HepG2 (cell line): ENCODE measurements around the gene CHN1. TPM values are rescaled to one million over a fixed set of nuclear protein-coding genes. Genes with fewer than 3 reads are reported as not detected.

Source experiments
- ATAC-seq: fragments of 200-7000 bp; cut with Tn5 transposase; 3 replicates; pipeline ENCODE4 v1.9.1; 2020; ENCODE audit warnings: mild to moderate bottlenecking, moderate library complexity
- BruUV-seq: library from RNA; stranded (reverse); fragments of 400-500 nt; replicated peaks from 2 replicates; lab custom pipeline; 2021; lab: Mats Ljungman, UMichigan
- CTCF ChIA-PET: fragments of 300-600 bp; formaldehyde crosslinking; extraction: SDS; loops from one replicate; lab custom pipeline; 2021; ENCODE audit warnings: low total read pairs, inconsistent platforms, low intra/inter-chr PET ratio; lab: Yijun Ruan, JAX
- POLR2A ChIA-PET: fragments of 350-600 bp; sonication (Branson Sonifier 250); formaldehyde crosslinking; loops from one replicate; lab custom pipeline; 2020; ENCODE audit warnings: antibody characterized with exemption, inconsistent platforms; lab: Yijun Ruan, JAX
- DNase-seq: peaks from one replicate; pipeline ENCODE4 v3.0.0-alpha.2; 2015; ENCODE audit warnings: low spot score
- FAIRE-seq: peaks from 3 replicates; lab custom pipeline; 2011; peaks lifted over from hg19 to GRCh38; lab: Jason Lieb, UNC
- H2AFZ ChIP-seq: one replicate; pipeline ENCODE4 v1.6.1; 2011; ENCODE audit warnings: low read length, inconsistent platforms
- H3K27ac ChIP-seq: fragments of 300-600 bp; 3 replicates; pipeline ENCODE4 v1.8.0; 2011; ENCODE audit warnings: mixed run types, mild to moderate bottlenecking, mixed read lengths, low read length, inconsistent platforms; ENCODE audit not compliant: insufficient read depth; ENCODE audit errors: extremely low read length
- H3K27me3 ChIP-seq, 2 experiments: fragments of 200-600 bp in 1 of 2; 2 replicates in 1 of 2; 3 replicates in 1 of 2; pipeline versions ENCODE4 v1.6.0 to v1.8.0; 2011; ENCODE audit warnings: low read length in 2 of 2, mild to moderate bottlenecking in 2 of 2, moderate library complexity in 2 of 2, inconsistent platforms in 1 of 2; ENCODE audit not compliant: insufficient read depth in 2 of 2, control insufficient read depth in 1 of 2
- H3K36me3 ChIP-seq, 2 experiments: fragments of 200-600 bp in 1 of 2; replicated peaks in 1 of 2; 2 replicates in 1 of 2; 3 replicates in 1 of 2; pipeline versions ENCODE4 v1.5.1 to v1.8.0; 2011; ENCODE audit warnings: low read length in 2 of 2, inconsistent platforms in 1 of 2; ENCODE audit not compliant: insufficient read depth in 2 of 2, control insufficient read depth in 1 of 2
- H3K4me1 ChIP-seq: 2 replicates; pipeline ENCODE4 v1.5.1; 2012; ENCODE audit warnings: low read length, inconsistent platforms; ENCODE audit not compliant: insufficient read depth
- H3K4me2 ChIP-seq: 2 replicates; pipeline ENCODE4 v1.6.0; 2011; ENCODE audit warnings: low read depth, low read length, inconsistent platforms
- H3K4me3 ChIP-seq, 3 experiments: fragments of 200-600 bp in 1 of 3; sonication (generic), shearing (Covaris generic) in 1 of 3; replicated peaks in 1 of 3; 2 replicates each; pipeline ENCODE4 v1.5.1; 2011 to 2016; ENCODE audit warnings: low read length in 3 of 3, inconsistent platforms in 2 of 3, low read depth in 2 of 3, mild to moderate bottlenecking in 2 of 3, control low read depth in 1 of 3, mixed read lengths in 1 of 3; ENCODE audit not compliant: insufficient read depth in 1 of 3
- H3K79me2 ChIP-seq: one replicate; pipeline ENCODE4 v1.6.1; 2011; ENCODE audit warnings: low read length, inconsistent platforms; ENCODE audit not compliant: insufficient read depth
- H3K9ac ChIP-seq: 2 replicates; pipeline ENCODE4 v1.6.0; 2011; ENCODE audit warnings: mild to moderate bottlenecking, low read depth, low read length, inconsistent platforms; ENCODE audit not compliant: insufficient read depth
- H3K9me3 ChIP-seq: 2 replicates; pipeline ENCODE4 v1.5.1; 2012; ENCODE audit warnings: mild to moderate bottlenecking, low read length
- H4K20me1 ChIP-seq: 2 replicates; pipeline ENCODE4 v1.6.0; 2011; ENCODE audit warnings: inconsistent platforms, mild to moderate bottlenecking, low read length, moderate library complexity; ENCODE audit not compliant: insufficient read depth
- ARNTL ChIP-seq: sonication (generic); formaldehyde crosslinking; IDR thresholded peaks from 2 replicates; pipeline ENCODE4 v1.4.0; 2020; ENCODE audit warnings: mild to moderate bottlenecking, missing genetic modification reagents
- ATF6 ChIP-seq: sonication (generic); formaldehyde crosslinking; conservative IDR thresholded peaks from 2 replicates; pipeline ENCODE4 v1.4.0; 2020; ENCODE audit warnings: missing genetic modification reagents
- DZIP1 ChIP-seq: sonication (generic); formaldehyde crosslinking; IDR thresholded peaks from 2 replicates; pipeline ENCODE4 v1.5.0; 2020; ENCODE audit warnings: mild to moderate bottlenecking, missing genetic modification reagents
- FOXC1 ChIP-seq: sonication (generic); formaldehyde crosslinking; IDR thresholded peaks from 2 replicates; pipeline ENCODE4 v1.8.0; 2022; ENCODE audit warnings: mild to moderate bottlenecking, missing genetic modification reagents, borderline replicate concordance
- KMT2A ChIP-seq: sonication (generic); formaldehyde crosslinking; IDR thresholded peaks from 2 replicates; pipeline ENCODE4 v1.4.0; 2020; ENCODE audit warnings: missing genetic modification reagents
- MAFK ChIP-seq, 2 experiments: IDR thresholded peaks in 1 of 2; conservative IDR thresholded peaks in 1 of 2; 2 replicates each; pipeline ENCODE4 v1.6.1; 2011; ENCODE audit warnings: improper control_type of control experiment in 2 of 2, low read length in 2 of 2
- MEF2D ChIP-seq: sonication (generic); formaldehyde crosslinking; IDR thresholded peaks from 2 replicates; pipeline ENCODE4 v1.5.1; 2020; ENCODE audit warnings: mild to moderate bottlenecking, missing genetic modification reagents
- NCOR1 ChIP-seq: fragments of 200-600 bp; sonication (generic); IDR thresholded peaks from 2 replicates; pipeline ENCODE4 v1.7.0; 2017; ENCODE audit warnings: antibody characterized with exemption, low read length, borderline replicate concordance
- NFKB2 ChIP-seq: sonication (generic); formaldehyde crosslinking; IDR thresholded peaks from 2 replicates; pipeline ENCODE4 v1.4.0; 2020; ENCODE audit warnings: missing genetic modification reagents, borderline replicate concordance
- NR2C2 ChIP-seq: sonication (generic); formaldehyde crosslinking; IDR thresholded peaks from 2 replicates; pipeline ENCODE4 v1.4.0; 2020; ENCODE audit warnings: missing genetic modification reagents, mild to moderate bottlenecking, moderate library complexity, borderline replicate concordance
- REXO4 ChIP-seq: sonication (generic); formaldehyde crosslinking; IDR thresholded peaks from 2 replicates; pipeline ENCODE4 v1.8.0; 2022; ENCODE audit warnings: missing genetic modification reagents, mild to moderate bottlenecking, borderline replicate concordance
- SOX13 ChIP-seq, 3 experiments: fragments of 450-650 bp in 1 of 3; sonication (generic) in 1 of 3; formaldehyde crosslinking in 1 of 3; IDR thresholded peaks in 2 of 3; conservative IDR thresholded peaks in 1 of 3; 2 replicates each; pipeline versions ENCODE4 v1.5.0 to v1.6.1; 2016 to 2020; ENCODE audit warnings: antibody characterized with exemption in 1 of 3, mild to moderate bottlenecking in 1 of 3, missing compliant biosample characterization in 1 of 3, missing genetic modification reagents in 1 of 3, moderate library complexity in 1 of 3
- SPEN ChIP-seq: sonication (generic); formaldehyde crosslinking; IDR thresholded peaks from 2 replicates; pipeline ENCODE4 v1.5.1; 2020; ENCODE audit warnings: low read depth, mild to moderate bottlenecking, missing genetic modification reagents
- ZMAT3 ChIP-seq: sonication (generic); formaldehyde crosslinking; conservative IDR thresholded peaks from 2 replicates; pipeline ENCODE4 v1.7.0; 2021; ENCODE audit warnings: missing genetic modification reagents
- ZNF124 ChIP-seq: sonication (generic); formaldehyde crosslinking; IDR thresholded peaks from 2 replicates; pipeline ENCODE4 v1.4.0; 2020; ENCODE audit warnings: missing genetic modification reagents
- ZNF644 ChIP-seq: IDR thresholded peaks from 2 replicates; pipeline ENCODE4 v1.6.1; 2016; ENCODE audit warnings: low read depth
- ZZZ3 ChIP-seq: sonication (generic); formaldehyde crosslinking; IDR thresholded peaks from 2 replicates; pipeline ENCODE4 v1.4.0; 2020; ENCODE audit warnings: missing genetic modification reagents, mild to moderate bottlenecking, borderline replicate concordance
- WGBS: methylation state at CpG from one replicate; pipeline ENCODE4 v1.1.6; 2017; ENCODE audit warnings: low lambda C conversion rate; 5-methylcytosine and 5-hydroxymethylcytosine counted together
- in situ Hi-C: cut with HindIII; loops from 2 replicates; pipeline ENCODE4 v1.10.0; 2017; ENCODE audit warnings: low pct_unique_long_range_greater_than_20kb; ENCODE audit not compliant: extremely low pct_ligation_motif_present
- intact Hi-C: fragments of 100-400 bp; cut with micrococcal nuclease; formaldehyde crosslinking; loops from one replicate; pipeline ENCODE4 v1.10.0; 2022; ENCODE audit not compliant: unreplicated experiment
- polyA plus RNA-seq, 8 experiments: library from polyadenylated mRNA; depleted of rRNA in 3 of 8; stranded (reverse) in 7 of 8; unstranded in 1 of 8; fragments of >200 nt; fragmentation: Illumina TruSeq in 4 of 8; extraction: Trizol in 4 of 8; gene quantifications; 2 replicates each; pipeline versions ENCODE4 v1.2.1 to v1.2.3, GENCODE V29; 2011 to 2016; ENCODE audit warnings: low read depth in 4 of 8, missing spikeins in 1 of 8, mixed read lengths in 1 of 8; ENCODE audit not compliant: insufficient read depth in 1 of 8
- total RNA-seq, 5 experiments: library from RNA; depleted of rRNA; stranded (reverse); fragments of >200 nt; fragmentation: Illumina TruSeq; extraction: Trizol; gene quantifications; 2 replicates each; pipeline ENCODE4 v1.2.3, GENCODE V29; 2016; ENCODE audit warnings: low read depth in 1 of 5

The CHN1 gene
- total and polyA plus RNA-seq, 2 of the 13 experiments (the other 11 are each of a cell fraction or from before 2014, with no cell fraction given), result 2.8 to 3.5 TPM

GRCh38 chr2:174969091-174969734, 36.0 kb downstream of the CHN1 start:
- H2AFZ ChIP-seq, result no peak overlapping the region
- DNase-seq (no peak), FAIRE-seq (no peak), ATAC-seq (no peak)
- H4K20me1 ChIP-seq, result no peaks in the 10 kb centered on the region
- BruUV-seq, result no TSS peak
- H3K79me2 ChIP-seq, result no peaks in the 10 kb centered on the region
- H3K9ac ChIP-seq, result no peak overlapping the region
- 39% methylated on average over 6 of the region's 6 CpGs for whole genome bisulfite sequencing
- H3K4me3 ChIP-seq, result no peak overlapping the region
- intact Hi-C loops (no loop called here), in situ Hi-C loops (no loop called here)
- H3K27ac ChIP-seq, result no peak overlapping the region
- H3K27me3 ChIP-seq, result peaks cover 0 to 7% of the 10 kb centered on the region in 2 experiments; a peak in 1 of 5 replicates
- TF ChIP-seq ZZZ3 (no peak), DZIP1 (CRISPR knock-in tag) (no peak), FOXC1 (no peak), MEF2D (CRISPR knock-in tag) (no peak), REXO4 (CRISPR knock-in tag) (no peak), ZNF644 (CRISPR knock-in tag) (no peak), ZNF124 (CRISPR knock-in tag) (no peak), NCOR1 (no peak), ZMAT3 (no peak), MAFK (conservative IDR thresholded peaks at IDR 0.05 in 1 of 2, IDR thresholded peaks at IDR 0.05 in 1 of 2; ENCODE audit: low read length in 2 of 2) (no peak), NR2C2 (CRISPR knock-in tag) (no peak), SOX13 (IDR thresholded peaks at IDR 0.05) (no peak), SOX13 (CRISPR knock-in tag; conservative IDR thresholded peaks at IDR 0.05 in 1 of 2, IDR thresholded peaks at IDR 0.05 in 1 of 2) (no peak), SPEN (CRISPR knock-in tag) (no peak), KMT2A (CRISPR knock-in tag) (no peak), NFKB2 (CRISPR knock-in tag) (no peak), ATF6 (CRISPR knock-in tag) (no peak), ARNTL (CRISPR knock-in tag) (no peak)
- no peaks in the 10 kb centered on the region for H3K36me3 ChIP-seq
- no peaks in the 10 kb centered on the region for H3K4me1 ChIP-seq
- ChIA-PET POLR2A (no interaction called here), CTCF (no interaction called here)
- H3K4me2 ChIP-seq, result no peak overlapping the region
- no peaks in the 10 kb centered on the region for H3K9me3 ChIP-seq
